T-helper 9 cell (primary cell): ENCODE results near the gene GSTCD.
"Not testable (repeated sequence)": the region's sequence is repeated elsewhere in the genome, so short reads cannot be mapped to it uniquely, and the experiment has no call there.

ENCODE experiments used
- DNase-seq: peaks from one replicate; pipeline ENCODE4 v3.0.0-alpha.2; 2020
- total RNA-seq, 2 donors: gene quantifications; one replicate each; lab custom pipeline; 2026; lab: John Stamatoyannopoulos, UW

Gene GSTCD, protein sequence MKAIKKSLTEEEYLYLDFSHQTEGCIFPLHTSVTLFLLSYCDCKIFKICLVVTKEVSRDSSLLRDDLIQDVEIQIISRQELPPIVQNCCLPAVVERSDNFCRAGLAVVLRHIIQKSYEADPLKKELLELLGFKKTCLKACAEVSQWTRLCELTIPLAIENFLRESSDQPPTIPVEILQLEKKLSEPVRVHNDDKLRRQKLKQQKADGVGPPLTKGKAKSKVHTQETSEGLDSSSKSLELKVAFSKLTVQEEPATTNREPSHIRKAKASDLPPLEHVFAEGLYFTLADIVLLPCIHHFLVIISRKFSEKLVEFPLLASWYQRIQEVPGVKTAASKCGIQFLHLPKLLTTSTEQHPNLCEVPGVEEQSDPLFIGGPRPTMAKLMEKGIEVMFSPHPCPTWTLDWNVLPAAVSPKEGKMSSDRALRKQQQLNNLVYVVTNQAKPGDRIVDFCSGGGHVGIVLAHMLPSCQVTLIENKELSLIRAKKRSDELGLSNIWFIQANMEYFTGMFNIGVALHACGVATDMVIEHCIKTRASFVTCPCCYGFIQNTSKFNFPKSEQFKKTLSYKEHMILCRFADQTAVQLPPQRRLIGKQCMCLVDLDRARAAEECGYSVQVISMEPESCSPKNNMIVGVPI
- 7.7 to 10.4 reads per million in 2 donors for total RNA-seq

DNA sequence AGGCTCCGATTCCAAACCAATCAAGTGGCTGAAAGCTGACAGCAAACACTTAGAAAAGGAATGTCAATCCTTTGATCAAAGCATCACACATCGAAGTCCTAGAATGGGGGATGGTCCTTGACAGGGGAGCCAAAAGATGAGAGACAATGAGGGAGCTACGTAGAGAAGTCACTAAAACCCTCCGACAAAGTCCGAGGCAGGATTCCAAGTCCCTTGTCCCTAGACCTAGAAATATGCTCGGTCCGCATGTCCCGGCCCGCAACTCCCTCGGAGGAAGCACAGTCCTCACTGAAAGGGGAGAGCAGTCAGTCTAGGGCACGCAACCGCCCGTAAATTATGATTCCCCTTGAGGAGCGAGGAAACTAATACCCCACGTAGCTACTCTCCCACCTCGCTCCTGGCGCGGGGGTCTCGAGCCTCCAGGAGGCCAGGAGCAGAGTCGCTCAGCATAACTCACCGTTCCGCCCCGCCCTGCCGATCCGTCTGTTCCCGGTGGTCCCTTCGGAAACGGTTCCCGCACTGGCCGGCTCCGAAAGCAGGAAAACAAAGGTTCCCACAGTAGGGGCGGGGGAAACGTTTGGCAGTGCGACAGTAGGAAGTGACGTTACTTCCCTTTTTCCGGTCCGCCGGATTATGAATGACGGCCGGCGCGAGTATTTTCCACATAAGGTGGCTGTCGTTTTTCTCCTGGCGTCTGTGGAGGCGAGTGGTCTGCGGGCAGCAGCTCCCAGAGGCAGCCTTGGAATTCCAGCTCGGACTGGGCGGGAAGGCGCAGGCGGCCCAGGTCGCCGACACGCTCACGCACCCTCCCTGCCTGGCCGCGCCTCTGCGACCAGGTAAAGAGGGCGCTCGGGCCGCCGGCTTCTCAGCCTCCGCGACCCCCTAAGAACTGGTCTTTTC lies at the start of gene GSTCD, which contains the start of gene INTS12:
GSTCD (plus strand) TSS at position 604 of the 900 bp plus-strand sequence. CDS start 8,830 bp downstream, outside the sequence.
INTS12 (minus strand) TSS at position 509 of the 900 bp plus-strand sequence. CDS start 8,684 bp downstream, outside the sequence.
- DNase-seq = peak; percentile 77

DNA sequence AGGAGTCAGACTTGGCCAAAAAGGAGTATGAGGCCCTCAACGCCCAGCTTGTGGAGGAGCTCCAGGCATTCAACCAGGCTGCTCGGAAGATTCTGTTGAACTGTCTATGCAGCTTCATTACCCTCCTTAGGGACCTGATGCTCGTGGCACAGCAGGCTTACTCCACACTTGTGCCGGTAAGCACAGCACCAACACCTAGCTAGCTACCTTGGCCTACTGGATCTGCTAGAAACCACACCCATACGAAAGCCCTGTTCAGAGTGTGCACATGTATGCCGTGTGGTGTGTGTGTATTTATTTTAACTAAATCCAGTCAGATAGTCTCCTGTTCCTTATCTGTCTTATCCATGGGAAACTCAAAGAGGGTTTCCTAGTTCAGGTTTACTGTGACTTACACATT lies 49.4 kb upstream of the GSTCD start:
- no peak for DNase-seq

DNA sequence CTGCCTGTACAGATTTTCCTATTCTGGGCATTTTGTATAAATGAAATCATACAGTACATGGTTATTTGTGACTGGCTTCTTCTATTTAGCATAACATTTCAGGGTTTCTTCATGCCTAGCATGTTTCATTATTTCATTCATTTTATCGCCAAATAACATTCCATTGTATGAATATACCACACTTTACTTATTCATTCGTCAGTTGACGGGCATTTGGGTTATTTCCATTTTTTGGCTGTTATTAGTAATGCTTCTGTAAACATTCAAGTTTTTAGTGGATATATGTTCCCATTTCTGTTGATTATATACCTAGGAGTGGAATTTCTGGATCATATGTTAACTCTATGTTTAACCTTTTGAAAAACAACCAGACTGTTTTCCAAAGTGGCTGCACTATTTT lies 47.6 kb upstream of the GSTCD start:
- DNase-seq = no peak

DNA sequence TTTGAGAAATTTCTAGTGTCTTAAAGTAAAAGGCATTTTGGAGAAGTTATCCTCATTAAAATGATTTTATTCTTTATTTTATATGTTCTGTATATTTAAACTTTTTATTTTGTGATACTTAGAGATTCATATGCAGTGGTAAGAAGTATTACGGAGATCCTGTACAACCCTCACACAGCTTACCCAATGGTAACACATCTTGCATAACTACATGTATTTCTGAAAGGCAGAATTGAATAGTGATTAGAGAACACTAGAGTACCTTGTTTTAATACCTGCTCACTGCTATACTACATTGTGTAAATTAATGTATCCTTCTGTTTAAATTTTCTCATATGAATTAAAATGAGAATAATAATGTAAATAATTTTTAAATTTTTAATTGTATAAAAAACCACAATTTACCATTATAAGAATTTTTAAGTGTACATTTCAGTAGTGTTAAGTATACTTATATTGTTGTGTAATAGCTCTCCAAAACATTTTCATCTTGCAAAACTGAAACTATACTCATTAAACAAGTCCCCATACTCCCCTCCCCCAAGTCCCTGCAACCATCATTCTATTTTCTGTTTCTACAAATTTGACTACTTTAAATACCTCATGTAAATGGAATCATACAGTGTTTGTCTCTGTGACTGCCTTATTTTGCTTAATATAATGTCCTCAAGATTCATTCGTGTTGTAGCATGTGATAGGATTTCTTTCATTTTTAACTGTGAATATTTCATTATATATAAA lies 45.5 kb upstream of the GSTCD start:
- DNase-seq = no peak

DNA sequence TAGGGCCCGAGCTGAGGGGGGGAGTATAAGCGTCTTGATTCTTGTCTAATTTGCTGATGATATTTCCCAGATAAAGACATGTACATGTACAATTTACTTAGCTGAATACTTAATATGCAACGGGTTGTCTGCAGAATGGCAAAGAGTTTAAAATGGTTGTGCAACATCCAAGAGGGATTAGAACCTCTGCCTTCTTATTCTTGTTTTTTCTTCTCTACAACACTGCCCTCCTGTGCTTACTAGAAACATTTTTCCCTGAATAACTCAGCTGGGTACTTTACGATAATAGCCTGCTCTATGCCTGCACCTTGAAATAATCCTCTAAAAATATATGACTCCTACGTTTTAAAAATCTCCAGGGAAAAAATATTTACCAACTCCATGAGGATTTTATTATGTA lies 41.9 kb upstream of the GSTCD start:
- DNase-seq = no peak

DNA sequence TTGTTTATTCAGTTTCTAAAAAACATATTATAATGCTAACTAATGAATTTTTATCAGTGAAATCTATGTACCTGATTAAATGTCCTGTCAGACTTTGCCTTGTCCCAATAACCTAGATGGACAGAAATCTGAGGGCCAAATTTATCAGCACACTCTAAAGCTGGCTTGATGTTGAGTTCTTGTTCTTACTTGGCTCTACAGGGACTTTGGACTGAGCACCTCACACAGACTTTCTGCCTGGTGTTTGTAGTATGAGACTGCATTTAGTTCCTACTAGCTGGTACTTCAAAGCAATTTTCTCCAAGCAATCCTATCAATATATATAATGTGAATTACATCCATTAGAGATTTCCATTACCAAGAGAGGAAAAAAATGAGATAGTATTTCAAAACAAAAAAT lies 37.9 kb upstream of the GSTCD start:
- DNase-seq = no peak

DNA sequence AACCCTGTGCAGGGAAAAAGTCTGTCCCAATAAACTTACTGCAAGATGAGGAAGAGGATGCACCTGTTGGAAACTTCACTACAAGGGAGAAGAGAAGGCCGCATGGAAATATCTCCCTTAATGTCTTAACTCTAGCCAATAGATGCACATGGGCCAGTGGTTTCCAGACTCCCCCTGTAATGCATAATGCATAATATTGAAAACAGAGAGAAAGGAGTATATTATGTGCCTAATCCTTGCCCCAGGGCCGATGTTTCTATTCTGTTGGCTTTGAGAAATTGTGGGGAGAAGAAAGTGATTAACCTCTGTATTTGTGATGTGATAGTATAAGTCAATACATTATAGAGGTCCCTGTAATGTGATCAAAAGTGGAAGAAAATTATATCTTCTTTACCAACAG lies 37.3 kb upstream of the GSTCD start:
- DNase-seq = no peak

DNA sequence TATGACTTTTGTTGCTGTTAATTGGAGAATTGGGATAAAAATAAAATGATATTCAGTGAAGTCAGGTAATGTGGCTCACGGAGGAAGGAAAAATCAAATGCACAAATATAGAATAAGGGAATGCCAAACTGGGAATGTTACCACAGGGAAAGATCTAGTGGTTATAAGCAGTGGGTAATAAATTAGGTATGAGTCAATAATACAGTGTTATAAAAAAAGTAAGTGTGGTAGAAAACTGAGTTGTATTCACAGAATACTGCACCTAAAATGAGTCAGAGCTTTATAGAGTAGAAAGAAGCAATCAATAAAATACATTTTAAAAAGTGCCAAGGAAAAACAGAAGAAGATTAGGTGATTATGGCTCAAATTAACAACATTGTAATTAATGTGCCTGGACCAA lies 34.6 kb upstream of the GSTCD start:
- DNase-seq = no peak

DNA sequence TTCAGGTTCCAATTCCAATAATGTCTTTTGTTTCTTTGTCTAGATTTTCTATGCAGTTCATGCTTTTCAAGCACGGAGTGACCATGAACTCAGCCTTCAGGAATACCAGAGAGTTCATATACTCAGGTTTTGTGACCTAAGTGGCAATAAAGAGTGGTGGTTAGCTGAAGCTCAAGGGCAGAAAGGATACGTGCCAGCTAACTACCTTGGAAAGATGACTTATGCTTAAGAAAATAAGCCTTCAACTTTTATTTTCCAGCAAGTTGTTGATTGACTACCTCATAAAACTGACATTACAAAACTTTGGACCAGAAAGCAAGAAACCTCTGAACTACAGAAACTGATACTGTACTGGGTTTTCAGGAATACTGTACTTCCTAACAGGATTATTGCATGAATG lies 30.9 kb upstream of the GSTCD start:
- DNase-seq = no peak

DNA sequence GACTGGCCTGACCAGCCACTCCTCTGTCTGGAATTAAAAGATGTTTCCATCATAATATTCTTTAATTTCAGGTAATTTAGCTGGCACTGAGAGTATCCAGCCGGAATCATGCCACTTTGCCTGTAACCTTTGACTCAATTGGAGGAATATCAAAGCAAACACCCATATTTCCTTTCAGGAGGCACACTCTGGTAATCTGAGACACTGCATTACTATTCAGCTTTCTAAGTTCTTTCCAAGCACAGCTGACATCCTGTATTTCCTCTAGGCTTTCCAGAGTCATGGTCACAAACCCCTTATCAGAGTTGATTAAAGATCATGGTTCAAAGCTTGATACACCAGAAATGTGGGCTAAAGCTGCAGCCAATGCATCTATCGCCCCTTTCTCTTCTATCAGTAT lies 29.4 kb upstream of the GSTCD start:
- DNase-seq = no peak

DNA sequence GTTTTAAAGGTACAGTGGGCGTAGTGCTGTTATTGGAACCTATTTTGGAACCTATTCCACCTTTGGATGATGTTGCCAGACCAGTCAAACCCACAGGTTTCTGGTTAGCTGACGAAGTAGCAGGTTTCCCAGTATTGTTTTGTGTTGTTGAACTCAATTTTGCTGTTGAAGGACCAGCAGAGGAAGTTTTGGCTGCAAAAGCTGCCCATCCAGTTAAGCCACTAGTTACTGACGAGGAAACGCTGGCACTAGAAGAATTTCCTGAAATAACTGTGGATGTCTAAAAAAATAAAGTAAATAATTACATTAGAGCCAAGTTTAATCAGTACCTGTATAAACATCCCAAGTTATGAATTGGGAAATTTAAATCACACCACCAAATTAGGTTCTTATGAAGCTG lies 25.5 kb upstream of the GSTCD start:
- no peak for DNase-seq

DNA sequence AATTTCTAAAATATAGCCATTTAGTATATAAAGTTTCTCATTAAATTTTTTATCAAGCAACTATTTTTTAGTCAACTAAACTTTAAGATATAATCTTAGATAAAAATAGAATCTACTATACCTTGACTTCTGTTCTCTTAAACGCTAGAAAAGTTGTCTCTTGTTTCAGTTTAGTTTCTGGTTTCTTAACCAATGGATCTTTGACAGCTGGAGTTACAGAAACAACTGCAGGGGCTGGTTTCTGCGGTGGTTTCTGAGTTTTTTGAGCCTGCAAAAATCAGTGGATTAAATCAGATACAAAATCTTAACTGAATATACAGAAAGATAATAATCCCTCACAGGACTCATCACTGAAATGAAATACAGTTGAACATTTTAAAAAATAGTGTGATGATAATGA lies 22.0 kb upstream of the GSTCD start:
- no peak for DNase-seq

DNA sequence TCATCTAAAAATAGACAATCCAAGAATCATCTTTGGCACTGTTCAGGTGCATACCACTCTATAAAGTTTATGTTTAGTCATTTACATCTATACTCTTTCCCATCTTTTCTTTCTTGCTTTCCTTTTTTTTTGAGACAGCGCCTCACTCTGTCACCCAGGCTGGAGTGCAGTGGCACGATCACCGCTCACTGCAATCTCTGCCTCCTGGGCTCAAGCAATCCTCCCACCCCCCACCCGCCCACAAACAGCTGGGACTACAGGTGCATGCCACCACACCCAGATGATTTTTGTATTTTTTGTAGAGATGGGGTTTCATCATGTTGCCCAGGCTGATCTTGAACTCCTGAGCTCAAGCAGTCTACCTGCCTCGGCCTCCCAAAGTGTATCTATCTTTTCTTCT lies 13.8 kb upstream of the GSTCD start:
- DNase-seq = not testable (repeated sequence)

DNA sequence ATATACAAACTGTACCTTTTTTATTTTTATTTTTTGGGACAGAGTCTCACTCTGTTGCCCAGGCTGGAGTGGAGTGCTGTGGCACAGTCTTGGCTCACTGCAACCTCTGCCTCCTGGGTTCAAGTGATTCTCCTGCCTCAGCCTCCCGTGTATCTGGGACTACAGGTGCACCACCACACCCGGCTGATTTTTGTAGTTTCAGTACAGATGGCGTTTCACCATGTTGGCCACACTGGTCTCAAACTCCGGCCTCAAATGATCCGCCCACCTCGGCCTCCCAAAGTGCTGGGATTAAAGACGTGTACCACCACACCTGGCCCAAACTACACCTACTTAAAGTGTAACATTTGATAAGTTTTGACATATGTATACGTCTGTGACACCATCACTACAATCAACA lies 12.8 kb upstream of the GSTCD start:
- not testable (repeated sequence) for DNase-seq

DNA sequence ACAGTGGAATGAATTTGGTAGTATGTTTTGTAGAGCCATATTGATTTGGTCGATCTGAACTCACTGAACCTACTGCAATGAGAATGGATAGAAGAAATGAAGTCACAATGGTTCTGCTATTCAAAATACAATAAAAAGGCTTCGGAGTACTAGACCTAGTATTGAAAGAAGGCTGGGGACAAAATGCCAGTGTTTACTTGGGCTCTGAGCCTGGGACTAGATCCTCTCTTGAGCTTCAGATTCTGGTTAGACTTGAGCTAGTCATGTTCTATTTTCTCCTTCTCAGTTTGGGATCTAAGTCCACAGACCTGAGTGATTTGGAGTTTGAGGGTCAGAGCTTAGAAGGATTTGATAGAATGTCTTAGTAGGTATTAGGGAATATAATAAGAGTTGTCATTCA lies 10.0 kb upstream of the GSTCD start:
- no peak for DNase-seq

DNA sequence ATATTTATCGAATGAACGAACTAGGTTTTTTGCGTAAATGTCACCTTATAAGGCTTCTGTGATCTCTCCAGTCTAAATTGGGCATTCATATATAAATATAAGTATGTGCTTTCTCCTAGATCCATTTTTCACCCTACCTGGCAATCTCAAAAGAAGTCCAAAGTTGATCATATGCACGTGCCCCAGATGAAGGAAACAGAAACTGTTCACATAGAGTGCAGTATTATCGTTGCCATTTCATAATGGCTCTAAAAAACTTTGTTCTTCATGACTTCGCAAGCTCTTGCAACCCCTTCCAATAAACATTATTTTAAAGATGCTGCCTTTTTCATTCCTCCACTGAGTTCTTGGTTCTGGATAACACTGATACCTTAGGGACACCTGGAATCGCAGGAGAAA lies 803 bp upstream of the GSTCD start:
- DNase-seq = no peak

DNA sequence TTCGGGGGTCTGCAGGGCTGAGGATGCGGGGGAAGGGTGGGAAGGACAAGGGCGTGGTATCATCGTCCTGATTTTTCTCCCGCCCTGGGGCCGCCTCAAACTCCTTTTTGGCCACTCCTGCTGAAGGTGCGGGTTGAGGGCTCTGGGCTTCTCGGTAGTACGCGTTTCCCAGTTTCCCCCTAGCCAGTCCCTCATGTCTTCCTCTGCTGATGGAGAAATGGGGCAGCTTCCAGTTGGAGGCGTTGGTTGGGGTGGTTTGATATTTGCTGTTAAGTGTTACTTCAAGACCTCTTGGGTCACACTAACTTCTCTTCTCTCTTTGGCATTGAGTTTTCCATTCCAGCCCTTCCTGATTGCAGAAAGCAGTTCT lies 482 bp downstream of the GSTCD start:
- no peak for DNase-seq

DNA sequence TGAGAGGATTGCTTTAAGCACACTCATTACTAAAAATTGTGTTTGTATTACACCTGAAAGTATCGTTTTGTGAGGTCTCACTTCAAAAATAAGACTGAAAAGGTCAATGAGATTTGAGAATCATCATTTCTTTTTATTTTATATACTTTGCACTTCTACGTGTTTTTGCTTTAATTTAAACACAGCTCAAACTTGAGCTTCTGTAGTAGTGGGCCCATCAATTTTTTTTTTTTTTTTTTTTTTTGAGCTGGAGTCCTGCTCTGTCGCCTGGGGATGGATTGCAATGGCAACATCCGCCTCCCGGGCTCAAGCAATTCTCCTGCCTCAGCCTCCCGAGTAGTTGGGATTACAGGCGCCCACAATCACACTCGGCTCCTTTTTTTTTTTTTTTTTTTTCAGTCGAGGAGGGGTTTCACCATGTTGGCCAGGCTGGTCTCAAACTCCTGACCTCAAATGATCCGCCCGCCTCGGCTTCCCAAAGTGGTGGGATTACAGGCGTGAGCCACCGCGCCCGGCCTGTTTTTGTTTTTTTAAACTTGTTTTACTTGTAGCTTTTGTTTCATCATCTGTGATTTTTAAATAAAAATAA lies 1.5 kb downstream of the GSTCD start:
- no peak for DNase-seq

DNA sequence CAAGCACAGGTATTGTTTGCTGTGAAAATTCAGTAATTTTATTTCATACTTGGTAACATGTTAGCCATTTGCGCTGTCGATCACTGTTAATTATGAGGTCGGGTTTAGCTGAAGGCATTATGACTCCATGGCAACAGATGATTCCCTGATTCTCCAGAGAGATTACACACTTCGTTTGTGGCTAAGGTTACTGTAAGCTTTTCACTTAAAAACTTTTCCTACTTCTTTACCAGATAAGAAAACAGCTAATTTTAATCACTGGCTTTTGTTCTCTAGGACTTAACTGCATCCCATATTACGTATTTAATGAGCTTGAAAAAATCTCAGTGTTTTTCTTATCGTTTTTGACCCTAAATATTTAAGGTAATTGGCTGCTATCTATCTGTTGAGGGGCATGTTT lies 2.1 kb downstream of the GSTCD start:
- no peak for DNase-seq

DNA sequence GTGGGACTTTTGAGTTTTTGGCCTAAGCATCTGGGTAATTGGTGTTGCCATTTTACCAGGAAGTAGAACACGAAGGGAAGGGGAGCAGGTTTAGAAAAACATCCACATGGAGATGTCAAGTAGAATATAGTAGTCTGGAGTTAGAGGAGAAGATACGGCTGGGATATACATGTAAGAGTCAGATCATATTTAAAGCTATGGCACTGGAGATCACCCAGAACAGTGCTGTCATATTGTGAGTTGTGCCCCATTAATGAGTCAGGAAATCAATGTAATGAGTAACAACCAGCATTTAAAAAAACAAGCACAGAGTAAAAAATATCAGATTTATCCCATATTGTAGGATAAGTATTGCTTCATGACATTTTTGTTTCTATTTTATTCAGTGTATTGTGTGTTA lies 4.2 kb downstream of the GSTCD start:
- DNase-seq = no peak

DNA sequence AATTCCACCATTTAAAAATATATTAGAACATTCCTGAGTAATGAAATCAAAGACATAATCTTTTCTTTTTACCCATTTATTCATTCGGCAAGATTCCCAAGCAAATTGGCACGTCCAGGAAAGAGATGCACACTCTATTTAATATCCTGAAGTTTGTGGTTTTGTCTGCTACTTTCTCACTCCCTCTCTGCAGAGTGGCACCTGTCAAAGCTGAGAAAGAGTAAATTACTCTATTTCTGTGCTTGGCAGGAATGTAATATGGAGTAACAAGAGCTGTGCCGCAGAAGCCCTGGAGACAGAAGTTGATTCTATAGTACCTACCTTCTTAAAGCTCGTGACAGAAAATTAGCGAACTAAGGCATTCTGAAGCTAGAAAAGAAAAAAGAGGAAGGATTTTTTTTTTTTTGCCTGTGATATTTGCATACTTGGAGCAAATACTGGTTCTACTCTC lies 5.5 kb downstream of the GSTCD start:
- no peak for DNase-seq

DNA sequence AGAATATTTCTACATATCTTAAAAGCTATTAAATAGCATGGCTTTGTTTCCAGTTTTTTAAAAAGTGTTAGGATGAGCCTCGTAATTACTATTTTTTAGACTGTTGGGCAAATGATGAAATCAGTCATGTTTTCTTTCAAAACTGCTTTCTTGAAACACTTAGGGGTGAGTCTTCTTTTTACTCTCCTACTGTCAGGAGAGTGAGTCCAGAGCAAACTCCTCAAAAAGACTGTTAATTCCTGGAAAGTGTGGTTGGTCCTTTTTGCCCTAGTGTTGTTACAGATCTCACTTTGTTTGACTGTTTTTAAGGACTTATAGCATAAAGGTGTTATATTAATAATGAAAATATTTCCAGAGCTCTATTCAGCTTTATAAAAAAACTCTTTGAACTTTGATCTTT lies 6.3 kb downstream of the GSTCD start:
- no peak for DNase-seq
